Body of pancreas (tissue), 4 donors: Measurements from ENCODE around the gene UBE2L3.

Source experiments
- POLR2A ChIP-seq, 3 donors: fragments of 450-650 bp; IDR thresholded peaks; one replicate each; pipeline ENCODE4 v1.6.1; 2016; ENCODE audit warnings: antibody characterized with exemption in 3 of 3, mild to moderate bottlenecking in 2 of 3
- TF ChIP-seq, protein P1 (sequence below), 7 experiments: fragments of 450-650 bp in 4 of 7; fragments of 200-600 bp in 3 of 7; sonication (generic) in 3 of 7; IDR thresholded peaks; one replicate each; pipeline ENCODE4 v1.5.1; 2016 to 2019; ENCODE audit warnings: antibody characterized with exemption in 7 of 7

DNA sequence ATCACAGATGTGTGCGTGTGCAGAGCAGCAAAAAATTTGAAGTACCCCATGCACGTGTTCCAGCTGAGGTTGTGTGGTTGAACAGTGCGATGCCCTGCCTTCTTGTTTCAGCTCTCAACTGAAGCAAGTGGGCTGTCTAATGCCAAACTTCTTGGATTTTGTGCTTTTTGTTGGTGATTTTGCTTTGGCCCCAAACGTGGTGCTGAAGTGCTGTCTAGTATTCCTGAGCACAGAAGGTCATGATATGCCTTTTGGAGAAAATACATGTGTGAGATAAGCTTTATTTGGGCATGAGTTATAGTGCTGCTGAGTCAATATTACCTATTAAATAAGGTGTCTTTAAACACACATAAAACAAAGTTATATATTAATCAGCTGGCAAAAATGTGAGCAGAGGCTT is 48.2 kb downstream of the UBE2L3 start:
- TF ChIP-seq, protein P1, sequence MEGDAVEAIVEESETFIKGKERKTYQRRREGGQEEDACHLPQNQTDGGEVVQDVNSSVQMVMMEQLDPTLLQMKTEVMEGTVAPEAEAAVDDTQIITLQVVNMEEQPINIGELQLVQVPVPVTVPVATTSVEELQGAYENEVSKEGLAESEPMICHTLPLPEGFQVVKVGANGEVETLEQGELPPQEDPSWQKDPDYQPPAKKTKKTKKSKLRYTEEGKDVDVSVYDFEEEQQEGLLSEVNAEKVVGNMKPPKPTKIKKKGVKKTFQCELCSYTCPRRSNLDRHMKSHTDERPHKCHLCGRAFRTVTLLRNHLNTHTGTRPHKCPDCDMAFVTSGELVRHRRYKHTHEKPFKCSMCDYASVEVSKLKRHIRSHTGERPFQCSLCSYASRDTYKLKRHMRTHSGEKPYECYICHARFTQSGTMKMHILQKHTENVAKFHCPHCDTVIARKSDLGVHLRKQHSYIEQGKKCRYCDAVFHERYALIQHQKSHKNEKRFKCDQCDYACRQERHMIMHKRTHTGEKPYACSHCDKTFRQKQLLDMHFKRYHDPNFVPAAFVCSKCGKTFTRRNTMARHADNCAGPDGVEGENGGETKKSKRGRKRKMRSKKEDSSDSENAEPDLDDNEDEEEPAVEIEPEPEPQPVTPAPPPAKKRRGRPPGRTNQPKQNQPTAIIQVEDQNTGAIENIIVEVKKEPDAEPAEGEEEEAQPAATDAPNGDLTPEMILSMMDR (IDR thresholded peaks at IDR 0.05), result no peak
- TF ChIP-seq POLR2A (IDR thresholded peaks at IDR 0.05), result no peak
